ENCODE measurements around the gene HILPDA.

The HILPDA gene

GRCh38 chr7:128437426-128438332 lies 18.0 kb upstream of the HILPDA start:
- H3K27me3 ChIP-seq: no peaks in the 10 kb centered on the region
- no peaks in the 10 kb centered on the region for H3K9me3 ChIP-seq
- no peak for TF ChIP-seq CTCF (IDR thresholded peaks at IDR 0.05; ENCODE audit: low read depth, low read length)
- H3K4me1 ChIP-seq: peaks cover 2% of the 10 kb centered on the region; the same call in 1 of the 2 replicates
- H3K4me3 ChIP-seq (ENCODE audit: low read depth, low read length): no peak overlapping the region
- no peaks in the 10 kb centered on the region for H3K36me3 ChIP-seq
- DNase-seq: no peak

- peaks cover 17% of the 10 kb centered on the region for H3K4me1 ChIP-seq
- H3K4me3 ChIP-seq (ENCODE audit: low read depth, low read length): no peak overlapping the region
- H3K36me3 ChIP-seq: no peaks in the 10 kb centered on the region
- no peaks in the 10 kb centered on the region for H3K27me3 ChIP-seq
- DNase-seq: no peak
- no peaks in the 10 kb centered on the region for H3K9me3 ChIP-seq
- no peak for TF ChIP-seq CTCF (IDR thresholded peaks at IDR 0.05; ENCODE audit: low read depth, low read length)
Measured at GRCh38 chr7:128442356-128442755, 13.3 kb upstream of the HILPDA start.

- H3K27me3 ChIP-seq: no peaks in the 10 kb centered on the region
- H3K36me3 ChIP-seq: no peaks in the 10 kb centered on the region
- DNase-seq: no peak
- H3K4me3 ChIP-seq (ENCODE audit: low read depth, low read length): no peak overlapping the region
- peaks cover 17% of the 10 kb centered on the region for H3K4me1 ChIP-seq
- TF ChIP-seq CTCF (IDR thresholded peaks at IDR 0.05; ENCODE audit: low read depth, low read length): no peak
- H3K9me3 ChIP-seq: no peaks in the 10 kb centered on the region
Measured at GRCh38 chr7:128443831-128444600, 11.7 kb upstream of the HILPDA start.

GRCh38 chr7:128446306-128446705 lies 9.4 kb upstream of the HILPDA start:
- no peaks in the 10 kb centered on the region for H3K27me3 ChIP-seq
- peak; percentile 64 for DNase-seq
- no peaks in the 10 kb centered on the region for H3K9me3 ChIP-seq
- peaks cover 17% of the 10 kb centered on the region for H3K4me1 ChIP-seq
- no peak for TF ChIP-seq CTCF (IDR thresholded peaks at IDR 0.05; ENCODE audit: low read depth, low read length)
- H3K4me3 ChIP-seq (ENCODE audit: low read depth, low read length): no peak overlapping the region
- no peaks in the 10 kb centered on the region for H3K36me3 ChIP-seq

- DNase-seq: no peak
- Histone ChIP-seq H3K36me3 (no peaks in the 10 kb centered on the region), H3K27me3 (no peaks in the 10 kb centered on the region), H3K9me3 (no peaks in the 10 kb centered on the region), H3K4me3 (ENCODE audit: low read depth, low read length) (no peak overlapping the region), H3K4me1 (peaks cover 17% of the 10 kb centered on the region)
- no peak for TF ChIP-seq CTCF (IDR thresholded peaks at IDR 0.05; ENCODE audit: low read depth, low read length)
Measured at GRCh38 chr7:128447941-128448564, 7.6 kb upstream of the HILPDA start.

All from BE2C (cell line).